Embryonic facial prominence (tissue), 1 donor: ENCODE data around the gene DYNC1H1.

ENCODE experiments used
- DNase-seq: peaks from one replicate; pipeline ENCODE4 v3.0.0-alpha.2; 2016; ENCODE audit errors: extremely low spot score

Gene DYNC1H1

DNA sequence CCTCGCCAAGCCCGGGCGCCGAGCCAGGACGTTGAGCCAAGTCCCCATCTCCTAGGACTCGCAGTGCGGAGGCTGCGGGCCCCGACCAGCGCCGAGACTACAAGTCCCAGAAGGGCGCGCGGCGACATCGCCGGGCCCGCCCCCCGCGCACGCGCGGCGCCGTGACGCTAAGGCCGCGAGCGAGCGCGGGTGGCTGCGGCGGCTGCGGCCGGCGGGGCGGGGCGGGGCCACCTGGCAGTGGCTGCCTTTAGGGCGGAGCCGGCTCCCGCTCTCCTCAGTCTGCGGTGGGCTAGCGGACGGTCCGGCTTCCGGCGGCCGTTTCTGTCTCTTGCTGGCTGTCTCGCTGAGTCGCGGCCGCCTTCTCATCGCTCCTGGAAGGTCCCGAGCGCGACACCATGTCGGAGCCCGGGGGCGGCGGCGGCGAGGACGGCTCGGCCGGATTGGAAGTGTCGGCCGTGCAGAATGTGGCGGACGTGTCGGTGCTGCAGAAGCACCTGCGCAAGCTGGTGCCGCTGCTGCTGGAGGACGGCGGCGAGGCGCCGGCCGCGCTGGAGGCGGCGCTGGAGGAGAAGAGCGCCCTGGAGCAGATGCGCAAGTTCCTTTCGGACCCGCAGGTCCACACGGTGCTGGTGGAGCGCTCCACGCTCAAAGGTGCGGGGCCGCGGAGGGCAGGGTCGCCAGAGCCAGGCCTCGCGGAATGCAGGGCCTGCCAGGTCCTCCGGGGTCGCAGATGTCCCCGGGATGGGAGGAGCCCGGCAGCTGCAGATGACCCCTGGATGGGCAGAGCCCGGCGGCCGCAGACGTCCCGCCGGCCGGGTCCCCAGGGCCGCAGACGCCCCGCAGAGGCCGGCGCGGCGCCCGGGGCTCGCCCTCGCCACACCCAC, at the start of gene DYNC1H1:
TSS of gene DYNC1H1 (plus strand) at position 277 of the 884 bp plus-strand sequence. CDS start at position 396, 119 bp downstream.
- peak; percentile 82 for DNase-seq

DNA sequence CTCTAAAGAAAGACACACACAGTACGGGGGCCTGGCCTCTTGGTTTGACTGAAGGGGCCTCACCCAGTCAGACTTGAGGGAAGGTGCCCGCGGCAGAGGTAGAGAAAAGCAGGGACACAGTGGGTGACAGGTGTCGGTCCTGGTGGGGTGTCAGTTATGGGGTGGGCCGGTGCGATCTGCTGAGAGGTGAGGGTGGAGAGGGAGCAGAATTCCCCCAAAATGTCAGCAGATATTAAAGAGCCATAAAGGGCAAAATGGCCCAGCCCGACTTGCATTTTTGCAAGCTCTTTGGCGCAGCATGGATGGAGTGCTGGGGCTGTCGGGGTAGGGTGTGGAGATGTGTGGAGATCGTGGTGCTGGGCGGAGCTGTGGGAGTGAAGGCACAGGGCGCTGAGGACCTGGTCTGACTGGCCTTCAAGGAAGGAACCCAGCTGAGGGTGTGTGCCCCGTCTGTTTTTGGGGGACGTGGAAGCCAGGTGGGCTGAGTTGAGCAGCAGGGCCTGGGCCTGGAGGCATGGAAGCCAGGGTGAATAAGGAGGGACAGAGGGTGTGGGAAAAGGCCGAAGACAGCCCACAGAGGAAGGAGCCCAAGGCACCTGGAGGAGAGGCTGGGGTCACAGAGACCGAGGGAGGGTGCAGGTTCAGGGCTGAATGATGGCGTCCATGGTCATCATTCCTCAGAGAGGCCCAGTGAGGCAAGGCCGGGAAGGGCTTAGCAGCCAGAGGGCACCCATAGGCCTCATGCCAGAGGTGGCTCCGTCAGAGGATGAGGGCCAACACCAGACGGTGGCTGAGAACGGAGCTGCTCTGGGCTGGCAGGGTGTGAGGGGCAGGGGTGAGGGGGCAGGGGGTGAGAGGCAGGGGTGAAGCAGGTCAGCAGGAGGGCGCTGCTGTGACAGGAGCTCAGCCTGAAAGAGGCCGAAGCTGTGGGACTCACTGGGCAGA, 48.2 kb upstream of the DYNC1H1 start:
- DNase-seq = no peak

DNA sequence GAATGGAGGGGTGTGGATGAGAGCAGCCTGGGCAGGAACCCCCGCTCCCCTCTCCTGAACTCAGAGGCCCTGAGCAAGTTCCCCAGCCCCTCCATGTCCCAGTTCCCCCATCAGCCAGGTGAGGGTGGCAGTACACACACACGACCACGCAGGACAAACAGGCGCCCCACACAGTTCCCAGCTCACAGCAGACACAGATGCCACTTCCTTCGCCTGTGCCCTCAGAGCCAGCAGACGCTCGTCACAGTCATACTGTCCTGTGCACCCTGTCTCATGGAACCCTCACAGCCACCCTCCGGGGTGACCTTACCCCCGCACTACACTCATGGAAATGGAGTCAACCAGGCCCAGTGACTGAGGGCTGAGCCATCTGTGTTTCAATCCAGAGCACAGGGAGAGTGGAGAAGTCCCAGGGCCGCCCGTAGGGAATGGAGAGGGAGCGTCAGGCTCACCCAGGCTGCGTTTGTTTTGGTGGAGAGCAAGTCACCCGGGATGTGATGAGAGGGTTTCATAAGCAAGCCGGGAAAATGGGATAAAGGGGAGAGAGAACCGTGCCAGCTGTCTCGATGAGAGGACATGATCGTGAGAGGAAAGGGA, 47.5 kb upstream of the DYNC1H1 start:
- no peak for DNase-seq

DNA sequence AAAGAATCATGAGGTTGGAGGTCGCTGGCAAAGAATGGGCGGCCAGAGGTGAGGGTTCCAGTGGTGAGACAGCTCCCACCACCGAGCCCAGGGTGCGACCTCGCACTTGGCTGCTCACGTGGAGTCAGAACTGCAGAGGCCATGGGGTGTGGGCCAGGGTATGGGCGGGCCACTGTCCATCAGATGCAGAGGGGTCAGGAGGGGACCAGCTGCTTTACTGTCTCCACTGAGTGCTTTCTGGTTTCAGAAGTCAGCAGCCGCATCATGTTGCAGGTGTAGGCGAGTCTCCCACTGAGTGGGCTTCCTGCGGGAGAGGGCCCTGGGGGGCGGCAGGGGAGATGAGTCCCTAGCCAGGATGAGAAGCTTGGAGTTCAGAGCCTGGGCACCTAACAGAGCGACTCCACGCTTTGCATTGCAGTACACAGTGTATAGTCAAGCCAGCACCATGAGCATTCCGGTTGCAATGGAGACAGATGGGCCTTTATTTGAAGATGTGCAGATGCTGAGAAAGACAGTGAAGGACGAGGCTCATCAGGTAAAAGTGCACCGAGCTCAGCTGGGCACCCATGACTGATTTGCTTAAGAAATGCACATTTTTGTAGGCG, 46.9 kb upstream of the DYNC1H1 start:
- no peak for DNase-seq

DNA sequence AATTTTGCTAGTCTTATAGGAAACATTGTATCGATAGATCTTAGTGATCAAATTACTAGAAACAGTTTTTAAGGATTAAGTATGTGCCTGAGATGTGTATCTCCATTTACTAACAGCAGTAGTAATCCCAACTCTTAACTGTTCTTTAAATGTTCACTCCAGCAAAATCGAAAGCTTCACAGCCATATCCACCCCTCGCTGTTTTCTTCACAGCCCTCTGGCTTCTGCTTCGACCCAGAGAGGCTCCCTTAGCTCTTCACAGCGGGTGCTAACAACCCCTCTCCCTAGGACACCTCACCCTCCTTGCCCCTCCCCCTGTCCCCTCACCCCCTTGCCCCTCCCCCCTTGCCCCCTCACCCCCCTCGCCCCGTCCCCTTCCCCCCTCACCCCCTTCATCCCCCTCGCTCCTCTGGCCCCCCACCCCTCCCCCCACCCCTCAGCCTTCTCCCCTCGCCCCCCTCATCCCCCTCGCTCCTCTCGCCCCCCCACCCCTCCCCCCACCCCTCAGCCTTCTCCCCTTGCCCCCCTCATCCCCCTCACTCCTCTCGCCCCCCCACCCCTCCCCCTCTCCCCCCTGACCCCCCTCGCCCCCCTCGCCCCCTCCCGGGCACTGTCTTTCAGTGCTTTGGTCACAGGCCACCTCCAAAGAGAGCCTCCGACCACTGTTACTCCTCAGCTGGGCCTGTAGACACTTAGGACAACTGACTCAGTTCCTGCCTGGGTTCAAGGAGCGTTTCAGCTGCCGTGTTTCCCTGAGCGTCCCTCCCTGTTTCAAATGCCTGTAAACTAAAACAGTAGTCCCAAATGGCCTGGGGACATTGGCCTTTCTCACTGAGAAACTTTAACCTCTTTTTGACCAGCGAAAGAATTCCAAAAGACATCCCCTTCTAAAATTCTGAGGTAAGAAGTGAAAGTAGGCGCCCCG, 46.0 kb upstream of the DYNC1H1 start:
- no peak for DNase-seq

DNA sequence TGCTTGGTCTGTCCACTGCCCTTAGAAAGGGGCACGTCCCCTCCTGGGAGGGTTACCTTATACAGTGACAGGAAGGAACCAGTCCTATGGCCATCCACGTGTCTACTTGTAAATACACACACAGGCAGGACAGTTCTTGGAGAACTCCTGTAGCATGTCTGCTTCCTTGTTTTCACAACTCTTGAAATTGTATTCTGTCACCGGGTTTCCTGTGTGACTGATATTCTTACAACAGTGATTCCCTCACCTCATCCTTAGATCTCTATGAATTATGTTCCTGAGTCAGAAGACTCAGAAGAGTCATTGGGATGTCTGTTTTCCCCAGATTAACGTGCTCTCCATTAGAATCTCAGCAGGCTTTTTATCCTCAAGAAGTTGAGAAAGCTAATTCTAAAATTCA, 44.1 kb upstream of the DYNC1H1 start:
- no peak for DNase-seq

DNA sequence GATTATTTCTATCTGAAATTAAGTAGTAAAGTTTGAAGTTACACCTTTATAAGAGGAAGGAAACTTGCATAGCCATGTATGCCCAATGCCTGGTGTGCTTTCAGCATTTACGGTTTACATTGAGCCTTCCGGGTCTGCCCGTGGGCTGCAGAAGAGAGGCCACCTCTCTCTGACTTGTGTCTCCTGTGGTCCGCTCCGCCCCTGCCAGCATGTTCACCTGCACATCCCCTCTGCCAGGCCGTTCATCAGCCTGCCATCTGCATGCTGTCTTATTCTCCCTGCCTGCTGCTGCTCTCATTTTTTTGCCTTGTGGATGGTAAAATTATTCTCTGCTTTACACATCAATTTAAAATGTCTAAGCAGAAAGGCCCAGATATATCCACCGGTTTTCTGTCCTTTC, 41.5 kb upstream of the DYNC1H1 start:
- no peak for DNase-seq

DNA sequence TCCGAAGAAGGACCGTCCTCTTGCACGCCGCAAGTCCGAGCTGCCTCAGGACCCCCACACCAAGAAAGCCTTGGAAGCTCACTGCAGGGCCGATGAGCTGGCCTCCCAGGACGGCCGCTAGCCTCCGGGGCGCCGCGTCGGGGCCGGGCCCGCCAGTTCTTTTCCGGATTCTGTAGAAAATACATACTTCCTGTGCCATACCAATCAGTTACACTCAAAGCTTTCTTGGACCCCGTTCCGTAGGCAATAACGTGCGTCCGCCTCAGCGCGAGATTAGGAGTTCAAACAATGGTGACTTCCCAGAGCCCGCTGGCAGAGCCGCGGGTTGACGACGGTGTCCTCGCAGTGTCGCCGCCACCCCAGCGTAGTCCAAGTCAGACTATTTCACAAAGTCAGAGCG, 39.2 kb upstream of the DYNC1H1 start:
- DNase-seq = no peak

DNA sequence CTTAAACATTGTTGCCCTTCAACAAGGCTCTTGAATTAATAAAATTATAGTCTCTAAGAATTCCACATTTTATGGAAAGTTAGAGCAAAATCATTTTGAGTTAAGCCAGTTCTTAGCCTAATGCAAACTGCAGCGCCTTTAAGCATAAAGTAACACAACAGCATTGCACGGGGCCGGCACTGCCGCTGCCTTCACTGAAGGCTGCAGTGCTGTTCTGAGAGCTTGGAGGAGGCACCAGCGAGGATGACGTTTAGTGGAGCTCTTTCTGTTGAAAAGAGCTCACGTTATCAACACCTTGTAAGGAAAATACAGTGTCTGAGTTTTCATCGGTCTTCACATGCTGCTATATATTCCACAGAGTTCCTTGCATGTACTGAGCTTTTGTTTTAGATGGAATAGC, 38.3 kb upstream of the DYNC1H1 start:
- DNase-seq = no peak

DNA sequence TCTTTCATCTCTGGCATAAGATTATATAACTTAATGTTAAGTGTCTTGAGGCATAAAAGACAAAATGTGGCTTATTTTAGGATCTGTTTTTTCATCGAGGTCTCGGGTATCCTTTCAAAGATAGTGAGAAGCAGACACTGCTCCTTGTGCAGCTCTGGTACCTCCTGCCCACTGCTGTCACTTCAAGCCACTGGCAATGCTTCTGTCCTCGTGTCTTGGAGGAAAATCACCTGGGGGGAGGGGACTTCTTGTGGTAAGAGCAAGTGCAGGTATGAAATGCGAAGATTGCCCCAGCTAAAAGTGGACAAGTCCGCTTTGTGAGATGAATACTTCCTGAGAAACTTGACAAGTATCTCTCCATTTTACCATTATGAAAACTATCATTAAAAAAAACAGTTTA, 37.8 kb upstream of the DYNC1H1 start:
- DNase-seq = no peak

DNA sequence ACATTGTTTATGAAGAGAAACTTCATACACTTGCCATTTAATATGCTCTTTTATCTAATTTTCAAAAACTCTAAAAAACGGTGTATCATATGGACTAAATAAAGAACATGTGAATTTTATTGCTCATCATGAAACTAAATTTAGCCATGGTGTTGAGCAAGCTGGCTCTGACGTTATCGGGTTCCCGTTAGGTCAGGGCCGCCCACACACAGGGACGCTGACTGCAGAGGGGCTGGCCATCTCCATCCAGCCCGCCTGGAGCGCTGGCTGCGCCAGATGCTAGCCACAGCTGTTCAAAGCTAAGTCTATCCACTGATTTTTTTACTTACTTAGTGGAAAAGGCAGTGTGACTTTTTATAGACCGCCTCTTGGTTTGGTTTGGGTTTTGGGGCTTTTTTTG, 36.5 kb upstream of the DYNC1H1 start:
- no peak for DNase-seq

DNA sequence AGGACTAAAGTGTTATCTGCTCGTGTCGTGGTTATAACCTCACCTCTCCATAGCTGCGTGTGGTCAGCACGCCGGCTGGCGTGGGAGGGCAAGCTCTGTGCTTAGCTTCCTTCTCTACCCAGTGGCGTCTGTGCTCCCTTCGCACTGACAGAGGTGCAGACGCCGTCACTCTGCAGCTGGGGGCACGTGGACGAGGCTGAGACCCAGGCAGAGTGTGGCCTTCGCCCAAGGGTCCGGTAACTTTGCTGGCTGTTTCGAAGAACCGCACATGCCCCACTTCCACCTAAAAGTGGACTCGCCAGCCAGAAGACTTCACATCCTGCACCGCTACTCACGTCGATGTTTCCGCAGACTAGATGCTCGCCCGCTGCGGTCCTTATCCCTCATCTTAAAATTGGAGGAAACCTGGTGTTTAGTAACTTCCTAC, 35.9 kb upstream of the DYNC1H1 start:
- no peak for DNase-seq

DNA sequence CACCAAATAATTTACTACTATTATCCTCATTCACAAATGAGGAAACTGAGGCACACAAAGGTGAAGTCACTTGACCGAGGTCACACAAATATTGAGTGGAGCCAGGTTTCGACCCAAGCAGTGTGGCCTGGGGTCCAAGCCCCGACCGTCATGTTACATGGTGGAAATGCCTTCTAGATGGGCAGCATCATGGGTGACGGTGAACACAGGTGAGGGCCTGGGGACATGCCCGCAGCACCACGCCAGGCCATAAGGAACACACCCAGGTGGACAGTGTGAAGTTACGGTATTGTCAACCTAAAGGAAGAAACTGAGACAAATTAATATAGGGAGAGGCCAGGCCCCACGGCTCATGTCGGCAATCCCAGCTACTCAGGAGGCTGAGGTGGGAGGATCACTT, 35.3 kb upstream of the DYNC1H1 start:
- DNase-seq = no peak

DNA sequence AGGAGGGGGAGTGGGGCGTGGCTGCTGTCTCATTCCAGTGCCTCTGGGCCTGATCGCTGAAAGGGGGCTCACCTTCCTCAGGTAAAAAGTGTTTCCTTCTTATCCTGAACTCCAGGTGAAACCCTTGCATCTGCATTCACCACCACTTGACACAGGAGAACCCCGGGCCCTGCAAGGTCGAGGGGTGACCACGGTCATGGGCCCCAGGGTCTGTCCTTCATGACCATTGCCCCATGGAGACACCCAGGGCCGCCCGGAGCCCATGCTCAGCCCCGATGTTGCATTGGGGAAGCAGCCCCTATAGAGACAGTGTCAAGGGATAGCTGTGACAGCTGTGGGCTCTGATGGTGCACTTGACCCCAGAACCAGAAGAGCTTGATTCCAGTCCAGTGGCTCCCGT, 34.4 kb upstream of the DYNC1H1 start:
- DNase-seq = no peak

DNA sequence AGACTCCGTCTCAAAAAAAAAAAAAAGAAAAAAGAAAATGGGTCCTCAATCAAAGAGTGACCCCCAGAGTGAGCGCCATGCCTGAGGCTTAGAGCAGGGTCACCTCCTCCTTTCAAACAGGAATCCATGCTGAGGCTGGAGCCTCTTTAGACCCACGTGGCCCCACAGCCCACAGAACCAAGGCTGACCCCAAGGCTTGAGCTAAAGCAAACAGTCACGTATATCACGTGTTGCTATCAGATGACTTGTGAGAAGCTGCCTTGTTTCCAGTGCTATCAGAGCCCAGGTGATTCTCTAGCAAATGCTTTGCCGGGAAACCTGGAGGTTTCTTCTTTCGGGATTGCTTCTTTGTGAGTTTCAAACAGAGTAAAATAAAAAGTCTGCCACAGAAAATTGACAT, 31.7 kb upstream of the DYNC1H1 start:
- no peak for DNase-seq

DNA sequence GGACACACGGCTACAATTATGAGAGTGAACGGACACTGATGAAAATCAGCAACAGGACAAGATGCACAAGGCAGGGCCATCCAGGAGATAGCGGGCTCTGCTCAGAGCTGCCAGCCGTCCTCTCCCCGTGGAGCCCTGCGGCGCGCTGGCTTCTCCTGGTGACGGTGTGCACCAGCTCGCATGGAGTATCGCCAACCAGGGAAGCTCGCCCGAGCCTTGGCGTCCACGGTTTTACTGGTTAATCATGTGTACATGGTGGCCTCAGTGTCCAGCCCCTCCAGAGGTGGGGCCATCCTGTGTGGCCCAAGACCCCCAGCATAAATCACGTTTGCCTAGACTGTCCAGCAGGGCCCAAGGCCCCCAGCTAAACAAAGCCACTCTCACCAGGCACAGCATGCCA, 31.2 kb upstream of the DYNC1H1 start:
- no peak for DNase-seq

DNA sequence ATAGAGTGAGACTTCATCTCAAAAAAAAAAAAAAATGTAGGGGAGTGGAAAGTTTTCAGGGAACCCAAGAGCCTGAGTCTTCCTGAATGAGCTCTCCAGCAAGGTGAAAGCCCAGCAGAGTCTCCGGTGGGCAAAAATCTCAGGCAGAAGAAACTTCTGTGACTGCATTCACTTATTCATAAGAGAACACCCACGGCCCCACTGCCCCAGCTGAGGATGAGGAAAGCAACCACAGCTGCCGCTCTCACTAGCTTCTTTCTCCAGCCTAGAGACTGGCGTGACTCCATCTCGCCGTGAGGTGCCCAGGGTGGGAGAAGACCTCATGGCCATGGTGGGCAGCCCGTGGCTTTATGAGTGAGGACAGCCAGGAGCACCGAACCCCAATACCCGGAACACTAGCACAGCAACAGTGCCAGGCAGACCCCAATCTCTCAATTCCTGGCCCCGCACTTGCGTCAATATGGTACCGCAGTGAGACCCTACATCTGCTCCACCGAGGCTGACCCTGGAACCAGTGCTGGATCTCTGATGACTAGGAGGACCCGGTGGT, 29.7 kb upstream of the DYNC1H1 start:
- DNase-seq = no peak

DNA sequence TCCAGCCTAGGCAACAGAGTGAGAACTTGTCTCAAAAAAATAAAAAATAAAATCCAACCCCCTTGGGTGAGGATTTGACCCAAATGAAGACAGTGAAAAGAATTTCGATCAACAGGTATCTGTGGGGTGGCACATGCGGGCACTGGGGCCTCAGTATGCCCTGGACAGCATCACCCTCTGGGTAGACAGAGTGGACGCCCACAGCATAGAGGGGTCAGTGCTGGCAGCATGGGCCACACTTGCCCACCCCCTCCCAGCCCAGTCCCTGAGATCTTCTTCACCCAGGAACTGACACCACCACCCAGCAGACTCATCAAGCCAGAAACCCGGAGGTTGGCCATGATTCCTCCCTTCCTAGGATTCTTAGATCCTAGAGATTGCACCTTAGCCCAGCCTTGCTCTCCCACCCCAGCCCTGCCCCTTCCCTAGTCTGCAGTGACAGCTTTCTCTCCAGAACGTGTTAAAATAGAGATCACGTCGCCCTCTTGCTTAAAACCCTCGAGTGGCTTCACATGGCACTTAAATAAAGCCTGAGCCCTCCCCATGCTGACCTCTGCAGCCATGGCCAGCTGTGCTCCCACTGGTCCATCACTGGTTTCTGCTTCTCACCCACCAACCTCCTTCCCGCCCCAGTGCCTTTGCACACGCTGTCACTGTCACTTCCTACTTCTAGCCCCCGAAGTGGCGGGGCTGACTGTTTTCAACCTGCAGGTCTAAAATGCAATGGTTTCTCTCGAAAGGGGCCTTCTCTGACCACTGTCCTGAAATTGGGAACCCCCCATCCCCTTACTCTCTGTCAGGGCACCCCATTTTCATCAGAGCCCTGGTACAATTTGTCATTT, 26.2 kb upstream of the DYNC1H1 start:
- no peak for DNase-seq

DNA sequence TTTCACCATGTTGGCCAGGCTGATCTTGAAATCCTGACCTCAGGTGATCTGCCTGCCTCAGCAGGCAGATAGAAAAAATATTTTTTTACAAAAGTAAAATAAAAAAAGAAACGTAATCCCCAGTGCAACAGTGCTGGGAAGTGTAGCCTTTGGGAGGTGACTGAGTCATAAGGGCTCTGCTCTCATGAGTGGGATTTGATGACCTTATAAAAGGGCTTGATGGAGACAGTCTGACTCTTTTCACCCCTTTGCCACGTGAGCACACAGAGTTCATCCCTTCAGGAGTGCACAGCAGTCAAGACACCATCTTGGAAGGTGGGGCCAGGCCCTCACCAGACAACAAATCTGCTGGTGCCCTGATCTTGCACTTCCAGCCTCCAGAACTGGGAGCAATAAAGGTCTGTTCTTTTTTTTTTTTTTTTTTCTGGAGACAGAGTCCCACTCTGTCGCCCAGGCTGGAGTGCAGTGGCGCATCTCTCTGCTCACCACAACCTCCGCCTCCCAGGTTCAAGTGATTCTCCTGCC, 24.7 kb upstream of the DYNC1H1 start:
- no peak for DNase-seq
